HG03060 (cell line): ENCODE data around the gene RAB10.
A peak's percentile ranks its signal among the peaks of the same experiment; 100 is the strongest.
"Not testable (repeated sequence)": the region's sequence is repeated elsewhere in the genome, so short reads cannot be mapped to it uniquely, and the experiment has no call there.

ENCODE experiments used
- ATAC-seq: cut with Tn5 transposase; IDR thresholded peaks from one replicate; pipeline ENCODE4 v1.9.1; 2021; ENCODE audit warnings: low read depth, moderate number of reproducible peaks; ENCODE audit not compliant: unreplicated experiment

Gene RAB10

DNA sequence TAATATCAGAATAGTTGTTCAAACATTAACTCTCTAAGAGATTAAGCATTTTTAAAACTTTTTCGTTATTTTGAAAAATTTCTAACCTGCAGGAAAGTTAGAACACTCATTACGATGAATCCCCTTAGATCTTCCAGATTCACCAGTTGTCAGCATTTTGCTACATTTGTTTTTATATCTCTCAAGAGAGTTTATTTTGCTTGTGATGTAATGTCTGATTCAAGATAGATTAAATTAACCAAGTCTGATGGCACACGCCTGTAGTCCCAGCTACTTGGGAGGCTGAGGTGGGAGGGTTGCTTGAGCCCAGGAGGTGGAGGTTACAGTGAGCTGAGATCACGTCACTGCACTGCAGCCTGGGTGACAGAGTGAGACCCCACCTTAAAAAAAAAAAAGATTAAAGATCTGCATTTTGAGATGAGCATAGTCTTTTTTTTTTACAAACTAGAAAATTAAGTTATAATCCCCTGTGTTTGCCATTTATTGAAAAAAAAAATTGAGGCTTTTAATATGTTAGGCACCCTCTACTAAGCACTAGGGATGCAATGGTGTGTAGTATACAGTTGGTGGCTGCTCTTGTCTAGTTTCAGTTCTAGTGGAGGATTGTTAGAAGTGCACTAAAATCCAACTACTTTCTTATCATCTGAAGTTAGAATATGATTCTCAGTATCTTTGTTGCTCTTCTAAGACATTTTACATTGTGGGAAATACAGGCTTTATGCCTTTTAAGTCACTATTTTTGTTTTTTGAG, 20.9 kb downstream of the RAB10 start:
- ATAC-seq = no peak

DNA sequence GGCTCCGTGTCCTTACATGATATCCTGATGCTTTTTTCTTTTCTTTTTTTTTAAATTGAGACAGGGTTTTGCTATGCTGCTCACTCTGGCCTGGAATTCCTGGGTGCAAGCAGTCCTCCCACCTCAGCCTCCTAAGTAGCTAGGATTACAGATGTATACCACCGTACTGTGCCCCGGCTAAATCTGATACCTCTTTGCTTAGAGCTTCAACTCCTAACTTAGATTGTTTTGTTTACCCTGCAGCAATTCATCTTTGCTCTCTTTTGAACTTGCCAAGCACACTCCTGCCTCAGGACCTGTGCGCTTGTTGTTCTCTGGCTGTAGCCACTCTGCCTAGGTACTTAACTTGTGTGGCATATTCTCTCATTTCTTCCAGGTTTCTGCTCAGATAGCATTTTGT, 24.5 kb downstream of the RAB10 start:
- no peak for ATAC-seq

DNA sequence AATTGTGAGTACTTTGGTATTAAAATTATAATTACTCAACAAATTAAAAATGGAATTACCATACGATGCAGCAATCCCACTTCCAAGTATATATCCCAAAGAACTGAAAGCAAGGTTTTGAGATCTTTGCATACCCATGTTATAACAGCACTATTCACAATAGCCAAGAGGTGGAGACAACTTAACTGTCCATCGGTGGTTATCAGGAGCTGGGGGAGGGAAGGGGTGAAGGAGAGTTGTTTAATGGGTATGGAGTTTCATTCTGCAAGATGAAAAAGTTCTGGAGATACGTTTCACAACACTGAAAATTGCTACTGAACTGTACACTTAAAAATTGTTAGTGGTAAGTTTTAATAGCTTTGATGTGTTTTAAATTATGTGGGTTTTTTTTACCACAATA, 25.7 kb downstream of the RAB10 start:
- no peak for ATAC-seq

DNA sequence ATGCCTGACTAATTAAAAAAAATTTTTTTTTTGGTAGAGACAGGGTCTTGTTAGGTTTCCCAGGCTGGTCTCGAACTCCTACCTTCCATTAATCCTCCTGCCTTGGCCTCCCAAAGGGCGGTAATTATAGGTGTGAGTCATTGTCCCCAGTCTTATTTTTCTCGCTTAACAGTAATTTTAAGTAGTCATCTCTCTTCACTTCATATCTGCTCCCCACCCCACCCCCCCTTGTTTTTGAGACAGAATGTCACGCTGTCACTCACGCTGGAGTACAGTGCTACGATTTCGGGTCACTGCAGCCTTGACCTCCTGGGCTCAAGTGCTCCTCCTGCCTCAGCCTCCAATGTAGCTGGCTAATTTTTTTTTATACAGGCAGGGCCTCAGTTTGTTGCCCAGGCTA, 27.7 kb downstream of the RAB10 start:
- no peak for ATAC-seq

DNA sequence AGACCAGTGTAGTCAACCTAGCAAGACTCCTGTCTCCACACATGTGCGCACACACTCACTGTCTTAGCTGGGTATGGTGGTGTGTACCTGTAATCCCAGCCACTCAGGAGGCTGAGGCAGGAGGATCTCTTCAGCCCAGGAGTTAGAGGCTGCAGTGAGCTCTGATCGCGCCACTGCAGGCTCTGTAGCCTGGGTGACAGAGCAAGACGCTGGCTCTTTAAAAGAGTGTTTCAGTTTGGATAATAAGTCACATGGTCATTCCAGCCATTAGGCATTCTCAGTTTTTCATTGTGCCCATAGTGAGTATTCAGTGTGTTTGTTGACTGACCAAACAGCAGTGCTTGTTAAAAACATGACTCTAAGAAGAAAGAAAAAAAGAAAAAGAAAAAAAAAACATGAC, 31.0 kb downstream of the RAB10 start:
- no peak for ATAC-seq

DNA sequence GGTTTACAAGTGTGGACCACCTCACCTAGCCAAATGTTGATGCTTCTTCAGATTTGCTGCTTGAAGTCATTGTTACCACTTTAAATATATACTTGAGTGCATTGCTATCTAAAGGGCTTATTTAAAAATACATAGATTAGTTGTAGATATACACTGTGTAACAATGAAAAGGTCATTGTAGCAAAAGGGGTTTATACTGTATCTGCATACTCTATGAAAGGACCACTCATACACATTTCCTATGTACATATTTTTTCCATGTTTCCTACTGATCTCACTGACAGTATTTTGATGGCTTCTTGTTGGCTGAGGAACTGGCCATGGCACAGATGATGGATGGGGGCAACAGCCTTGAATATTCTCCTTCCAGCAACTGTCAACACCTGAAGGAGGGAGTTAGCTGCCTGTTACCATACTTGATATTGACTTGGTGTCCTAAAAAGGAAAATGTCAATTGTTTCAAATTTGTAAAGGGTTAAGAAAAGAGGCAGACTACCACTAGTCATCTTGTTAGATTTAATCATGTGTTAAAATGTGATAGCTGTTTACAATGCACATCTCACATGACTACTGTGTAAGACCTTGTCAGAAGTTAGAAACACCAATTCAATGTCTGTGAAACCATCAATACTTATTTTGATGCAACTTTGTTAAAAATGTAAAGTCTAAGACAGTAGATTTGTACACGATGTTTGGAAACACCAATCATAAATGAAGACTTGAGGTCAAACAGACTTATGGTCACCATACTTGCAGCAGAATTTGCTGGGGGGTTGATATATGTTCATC, 33.5 kb downstream of the RAB10 start:
- ATAC-seq = no peak

DNA sequence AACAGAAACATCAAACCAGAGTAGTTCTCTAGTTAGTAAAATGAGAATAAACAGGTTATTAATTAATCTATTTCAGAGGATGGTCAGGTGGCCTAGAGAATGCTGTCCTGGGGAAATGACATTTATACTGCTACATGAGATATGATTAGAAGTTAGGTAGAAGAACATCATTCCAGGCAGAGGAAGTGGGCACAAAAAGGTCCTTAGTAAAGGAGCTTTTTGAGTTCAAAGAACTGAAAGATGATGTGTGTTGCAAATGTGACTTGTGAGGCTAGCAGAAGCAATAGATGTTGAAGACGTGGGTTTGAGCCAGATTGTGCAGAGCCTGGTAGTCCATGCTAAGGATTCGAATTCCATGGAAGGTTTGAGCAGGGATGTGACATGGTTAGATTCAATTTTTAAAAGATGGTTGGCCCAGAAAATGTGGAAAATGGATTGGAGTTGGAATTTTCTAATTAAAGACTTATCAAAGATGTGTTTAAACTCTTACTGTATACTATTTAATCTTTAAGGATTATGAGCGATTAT, 34.2 kb downstream of the RAB10 start:
- no peak for ATAC-seq

DNA sequence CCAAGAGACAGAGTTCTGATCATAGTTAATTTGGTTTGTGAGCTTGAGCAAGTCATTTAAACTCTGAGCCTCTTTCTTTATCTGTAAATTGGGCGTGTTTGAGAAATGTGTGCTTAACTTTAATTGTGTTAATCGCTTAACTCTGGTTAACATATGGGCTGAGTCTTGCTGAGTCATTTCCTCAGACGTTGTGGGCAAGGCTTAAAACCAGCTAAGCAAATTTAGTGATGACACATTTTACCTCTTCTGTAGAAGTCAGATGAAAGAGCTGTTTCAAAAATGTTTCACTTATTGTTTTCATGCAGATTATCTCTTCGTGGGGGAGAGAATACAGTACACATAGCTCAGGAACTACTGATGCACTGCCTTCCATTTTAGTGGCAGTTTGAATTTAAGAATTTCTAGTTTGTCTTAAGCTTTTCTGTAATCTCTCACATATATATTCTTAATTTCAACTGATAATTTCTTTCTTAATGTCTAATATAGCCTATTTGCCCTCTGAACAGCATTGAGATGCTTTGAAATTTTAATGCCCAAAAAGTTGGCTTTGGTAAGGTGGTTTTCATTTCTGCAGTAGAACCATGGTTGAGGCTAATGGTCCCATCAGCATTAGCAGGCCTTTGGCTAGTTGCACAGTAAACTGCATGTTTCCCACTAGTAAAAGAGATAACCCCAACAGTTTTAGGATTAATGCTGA, 34.9 kb downstream of the RAB10 start:
- peak; percentile 83 for ATAC-seq

DNA sequence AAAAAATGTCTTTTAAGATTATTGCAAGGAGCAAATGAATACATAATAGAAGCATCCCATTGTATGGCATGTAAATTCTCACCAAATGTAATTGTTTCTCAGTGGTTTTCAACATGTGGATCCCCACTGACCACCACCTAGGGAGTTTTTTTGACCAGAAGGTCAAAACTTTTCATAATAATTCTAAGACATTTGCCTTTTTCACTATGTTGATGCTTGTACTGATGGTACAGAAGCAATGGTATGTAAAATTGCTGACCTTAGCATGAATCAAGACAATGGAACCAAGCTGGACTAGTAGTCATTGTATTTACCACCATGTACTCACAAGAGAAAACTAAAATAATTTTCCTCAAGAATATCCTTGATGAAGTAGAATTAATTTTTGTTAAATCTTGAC, 36.8 kb downstream of the RAB10 start:
- no peak for ATAC-seq

DNA sequence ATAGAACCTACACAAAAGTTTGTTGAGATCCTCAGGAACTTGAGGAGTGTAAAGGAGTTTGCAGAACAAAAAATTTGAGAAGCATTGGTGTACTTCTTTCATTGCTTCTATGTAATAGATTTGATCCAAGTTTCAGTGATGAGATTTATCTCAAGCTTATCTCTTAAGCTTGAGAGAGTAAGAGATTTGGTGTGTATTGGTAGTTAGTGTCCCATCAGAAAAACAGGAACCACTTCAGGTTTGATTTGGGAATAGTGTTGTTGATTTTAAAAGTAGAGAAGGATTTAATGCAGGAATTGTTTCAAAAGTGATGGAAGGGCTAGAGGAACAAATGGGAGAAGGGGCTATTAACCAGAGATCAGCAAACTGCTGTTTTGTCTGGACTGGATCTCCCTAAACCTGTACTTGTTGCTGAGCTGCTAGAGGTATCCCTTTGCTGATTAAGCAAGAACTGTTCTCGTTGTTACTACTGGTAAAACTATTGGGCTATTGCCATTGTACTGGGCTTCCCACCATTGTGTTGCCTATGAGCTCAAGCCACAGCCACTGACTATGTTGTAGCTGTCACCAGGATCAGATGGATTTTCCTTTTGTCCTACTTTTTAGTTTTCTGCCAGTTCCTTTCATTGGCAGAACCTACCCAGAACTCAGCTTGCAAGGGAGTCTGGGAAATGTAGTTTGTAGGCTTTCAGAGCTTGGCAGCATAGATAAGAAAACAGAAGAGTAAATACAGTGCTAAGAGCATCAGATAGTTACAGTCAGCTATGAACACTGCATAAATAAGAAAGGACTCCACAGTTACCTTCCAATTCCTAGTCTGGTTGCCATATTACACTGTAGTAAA, 39.3 kb downstream of the RAB10 start:
- ATAC-seq = no peak

DNA sequence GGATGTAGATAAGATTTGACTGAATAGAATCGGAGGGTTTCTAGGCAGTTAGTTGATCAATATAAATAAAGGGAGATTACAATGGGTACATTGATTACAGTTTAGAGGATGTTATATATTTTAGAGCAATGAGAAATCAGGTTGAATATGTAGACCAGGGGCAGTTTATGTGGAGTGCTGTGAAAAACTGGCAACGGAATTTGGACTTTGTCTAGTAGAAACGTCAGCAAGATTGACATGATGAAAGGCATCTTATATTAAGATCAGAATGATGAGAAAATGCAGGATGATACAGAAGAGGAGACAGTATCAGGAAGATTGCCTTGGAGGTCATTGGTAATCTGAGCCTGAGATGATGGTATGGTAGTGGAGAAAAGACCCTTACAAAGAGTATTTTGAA, 39.9 kb downstream of the RAB10 start:
- ATAC-seq = no peak

DNA sequence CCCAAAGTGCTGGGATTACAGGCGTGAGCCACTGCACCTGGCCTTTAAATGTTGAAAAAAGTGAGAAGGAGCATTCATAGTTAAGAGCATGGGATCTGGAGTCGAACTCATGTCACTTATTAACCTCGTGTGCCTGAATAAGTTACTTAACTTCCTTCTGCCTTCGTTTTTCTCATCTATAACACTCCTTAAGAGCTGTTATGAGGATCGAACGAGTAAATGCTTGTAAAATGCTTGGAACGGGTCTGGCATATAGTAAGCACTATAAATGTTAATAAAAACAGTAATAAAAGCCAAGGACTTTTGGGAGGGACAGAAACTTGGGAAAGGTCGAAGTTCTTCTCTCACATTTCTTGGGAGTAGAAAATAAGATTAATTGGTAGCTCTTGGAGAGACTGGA, 40.8 kb downstream of the RAB10 start:
- no peak for ATAC-seq

DNA sequence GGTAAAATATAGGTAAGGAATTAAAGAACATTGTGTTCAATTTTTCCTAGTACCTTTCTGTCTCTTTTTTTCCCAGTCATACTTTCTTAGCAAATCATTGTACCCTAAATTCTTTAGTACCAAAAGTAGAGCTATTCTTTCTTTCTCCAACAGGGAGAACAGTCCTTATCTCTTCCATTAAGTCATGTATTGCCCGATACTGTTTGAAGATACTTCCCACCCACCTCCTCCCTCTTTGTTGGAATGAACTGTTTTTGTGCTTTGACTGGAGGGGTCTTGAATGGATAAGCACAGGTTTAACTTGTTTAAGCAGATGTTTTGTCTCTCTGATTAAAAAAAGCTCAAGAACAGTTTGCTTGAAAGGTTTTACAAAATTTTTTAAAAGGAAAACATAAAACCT, 41.3 kb downstream of the RAB10 start:
- no peak for ATAC-seq

DNA sequence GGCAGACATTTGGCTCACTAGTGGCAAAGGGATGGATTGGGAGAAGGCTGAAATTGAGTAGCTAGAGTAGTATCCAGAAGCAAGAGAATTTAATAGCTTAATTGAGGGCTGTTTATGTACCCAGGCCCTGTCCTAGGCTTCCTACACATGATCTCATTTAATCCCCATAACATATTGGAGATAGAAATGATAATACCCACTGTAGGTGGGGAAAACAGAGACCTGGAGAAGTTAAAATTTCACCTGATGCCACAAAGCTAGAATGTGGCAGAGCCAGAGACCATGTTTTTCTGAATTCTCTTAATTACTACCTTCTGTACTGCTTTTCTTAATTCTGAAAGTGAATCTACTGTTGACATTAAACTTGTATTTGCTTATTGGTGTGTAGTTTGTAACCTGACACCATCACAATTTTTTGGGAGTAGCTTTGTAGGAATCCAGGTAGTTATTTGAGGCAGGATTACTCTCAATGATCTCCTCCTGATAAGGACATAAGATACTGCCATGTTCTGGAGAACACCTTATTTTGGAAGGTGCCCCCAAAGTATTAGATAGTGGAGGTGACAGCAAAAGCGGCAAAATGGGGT, 42.2 kb downstream of the RAB10 start:
- no peak for ATAC-seq

DNA sequence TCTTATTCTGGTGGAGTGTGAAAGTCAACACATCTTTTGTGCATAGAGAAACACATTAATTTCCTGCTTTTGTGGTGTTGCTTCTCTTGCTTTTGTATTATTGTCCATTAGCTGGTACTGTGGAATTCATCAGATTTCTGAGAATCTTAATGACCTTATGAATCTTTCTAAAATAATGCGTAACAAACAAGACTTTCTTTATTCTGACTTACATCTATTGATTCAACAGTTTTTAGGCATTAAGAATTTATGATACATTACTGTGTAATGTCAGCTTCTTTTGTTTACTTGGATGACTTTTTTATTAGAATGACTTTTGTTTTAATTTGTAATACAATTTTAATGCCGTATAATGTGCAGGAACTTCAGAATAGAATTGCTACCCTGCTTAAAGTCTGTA, 43.4 kb downstream of the RAB10 start:
- ATAC-seq = no peak

DNA sequence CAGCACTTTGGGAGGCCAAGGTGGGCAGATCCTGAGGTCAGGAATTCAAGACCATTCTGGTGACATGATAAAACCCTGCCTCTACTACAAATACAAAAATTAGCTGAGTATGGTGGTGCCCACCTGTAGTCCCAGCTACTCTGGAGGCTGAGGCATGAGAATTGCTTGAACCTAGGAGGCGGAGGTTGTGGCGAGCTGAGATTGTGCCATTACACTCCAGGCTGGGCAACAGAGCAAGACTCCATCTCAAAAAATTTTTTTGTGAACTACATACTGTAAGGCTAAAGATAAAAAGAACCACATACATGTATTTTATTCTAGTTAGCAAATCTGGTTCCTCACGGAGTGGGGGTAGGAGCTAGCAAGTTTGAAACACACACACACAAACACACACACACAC, 45.1 kb downstream of the RAB10 start:
- ATAC-seq = no peak

DNA sequence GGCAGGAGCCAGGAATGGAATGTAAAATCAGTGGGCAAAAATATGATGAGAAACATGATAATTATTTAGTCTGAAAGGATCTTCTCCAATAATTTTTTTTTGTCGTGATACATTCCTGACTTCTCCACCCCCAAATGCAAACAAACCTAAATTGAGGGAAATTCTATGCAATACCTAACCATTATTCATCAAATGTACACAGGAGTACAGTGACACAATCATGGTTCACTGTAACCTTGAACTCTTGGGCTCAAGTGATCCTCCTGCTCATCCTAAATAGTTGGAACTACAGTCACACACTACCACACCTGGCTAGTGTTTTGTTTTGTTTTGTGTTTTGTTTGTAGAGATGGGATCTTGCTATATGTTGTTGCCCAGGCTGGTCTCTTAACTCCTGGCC, 46.5 kb downstream of the RAB10 start:
- no peak for ATAC-seq

DNA sequence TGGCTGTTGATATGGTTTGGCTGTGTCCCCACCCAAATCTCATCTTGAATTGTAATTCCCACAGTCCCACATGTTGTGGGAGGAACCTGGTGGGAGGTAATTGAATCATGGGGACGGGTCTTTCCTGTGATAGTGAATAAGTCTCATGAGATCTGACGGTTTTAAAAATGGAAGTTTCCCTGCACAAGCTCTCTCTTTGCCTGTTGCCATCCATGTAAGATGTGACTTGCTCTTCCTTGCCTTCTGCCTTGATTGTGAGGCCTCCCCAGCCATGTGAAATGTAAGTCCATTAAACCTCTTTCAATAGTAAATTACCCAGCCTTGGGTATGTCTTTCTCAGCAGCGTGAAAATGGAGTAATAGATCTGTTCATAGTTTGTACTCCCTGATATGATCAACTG, 47.0 kb downstream of the RAB10 start:
- not testable (repeated sequence) for ATAC-seq

DNA sequence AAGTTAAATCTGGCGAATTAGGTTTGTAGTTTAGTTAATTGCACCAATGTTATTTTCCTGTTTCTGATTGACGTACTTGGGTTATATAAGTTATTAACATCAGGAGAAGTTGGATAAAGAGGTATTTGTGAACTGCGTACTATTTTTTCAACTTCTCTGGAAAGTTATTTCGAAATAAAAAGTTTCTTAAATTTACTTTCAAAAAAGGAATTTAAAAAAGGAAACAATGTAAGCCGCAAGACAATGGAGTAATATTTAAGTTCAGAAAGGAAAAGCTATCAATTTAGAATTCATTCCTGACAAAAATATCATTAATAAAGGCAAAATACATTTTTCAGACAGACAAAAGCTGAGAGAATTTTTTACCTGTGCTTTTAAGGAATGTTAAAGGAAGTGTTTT, 47.7 kb downstream of the RAB10 start:
- no peak for ATAC-seq

DNA sequence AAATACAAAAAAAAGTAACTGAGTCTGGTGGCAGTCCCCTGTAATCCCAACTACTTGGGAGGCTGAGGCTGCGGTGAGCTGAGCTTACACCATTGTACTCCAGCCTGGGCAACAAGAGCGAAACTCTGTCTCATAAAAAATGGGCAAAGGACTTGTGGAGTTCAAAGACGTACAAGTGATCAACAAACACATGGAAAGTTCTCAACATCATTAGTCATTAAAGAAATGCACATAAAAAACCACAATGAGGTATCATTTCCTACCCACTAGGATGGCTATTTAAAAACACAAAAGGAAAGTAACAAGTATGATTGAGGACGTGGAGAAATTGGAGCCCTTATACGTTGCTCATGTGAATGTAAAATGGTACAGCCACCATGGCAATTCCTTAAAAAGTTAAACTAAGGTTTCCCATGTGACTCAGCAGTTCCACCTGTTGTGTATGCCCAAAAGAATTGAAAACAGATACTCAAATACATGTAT, 52.3 kb downstream of the RAB10 start:
- ATAC-seq = peak; percentile 49
